IPS-NIHi7 (cell line): ENCODE results near the gene UCK1.

Experiments
- DNase-seq: peaks from one replicate; pipeline ENCODE4 v3.0.0; 2012; ENCODE audit warnings: mixed read lengths; ENCODE audit errors: extremely low spot score

UCK1 gene

GRCh38 chr9:131530920-131531832 is at the start of gene UCK1:
Gene UCK1 (minus strand): TSS chr9:131531263. CDS start chr9:131531174, 89 bp downstream.
- peak; percentile 99 for DNase-seq

DNA sequence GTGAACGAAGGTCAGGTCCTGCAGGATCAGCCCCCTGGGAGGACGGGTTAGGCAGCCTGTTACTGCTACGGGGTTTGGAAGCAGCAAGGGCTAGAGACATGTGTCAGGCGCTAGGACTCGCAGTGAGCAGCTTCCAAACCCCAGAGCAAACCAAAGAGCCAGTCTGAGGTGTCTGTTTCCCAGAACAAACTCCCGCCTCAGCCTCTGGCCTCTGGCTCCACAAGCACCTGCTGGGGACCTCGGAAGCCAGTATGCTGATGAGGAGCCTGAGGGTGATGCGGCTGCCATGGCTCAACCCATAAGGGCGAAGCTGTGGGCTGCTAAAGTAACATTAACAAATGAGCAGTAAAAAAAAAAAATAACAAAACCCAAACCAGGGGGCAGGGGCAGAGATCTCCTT is 49.3 kb upstream of the UCK1 start:
- no peak for DNase-seq

GRCh38 chr9:131579789-131580211 is 48.7 kb upstream of the UCK1 start:
- no peak for DNase-seq

DNA sequence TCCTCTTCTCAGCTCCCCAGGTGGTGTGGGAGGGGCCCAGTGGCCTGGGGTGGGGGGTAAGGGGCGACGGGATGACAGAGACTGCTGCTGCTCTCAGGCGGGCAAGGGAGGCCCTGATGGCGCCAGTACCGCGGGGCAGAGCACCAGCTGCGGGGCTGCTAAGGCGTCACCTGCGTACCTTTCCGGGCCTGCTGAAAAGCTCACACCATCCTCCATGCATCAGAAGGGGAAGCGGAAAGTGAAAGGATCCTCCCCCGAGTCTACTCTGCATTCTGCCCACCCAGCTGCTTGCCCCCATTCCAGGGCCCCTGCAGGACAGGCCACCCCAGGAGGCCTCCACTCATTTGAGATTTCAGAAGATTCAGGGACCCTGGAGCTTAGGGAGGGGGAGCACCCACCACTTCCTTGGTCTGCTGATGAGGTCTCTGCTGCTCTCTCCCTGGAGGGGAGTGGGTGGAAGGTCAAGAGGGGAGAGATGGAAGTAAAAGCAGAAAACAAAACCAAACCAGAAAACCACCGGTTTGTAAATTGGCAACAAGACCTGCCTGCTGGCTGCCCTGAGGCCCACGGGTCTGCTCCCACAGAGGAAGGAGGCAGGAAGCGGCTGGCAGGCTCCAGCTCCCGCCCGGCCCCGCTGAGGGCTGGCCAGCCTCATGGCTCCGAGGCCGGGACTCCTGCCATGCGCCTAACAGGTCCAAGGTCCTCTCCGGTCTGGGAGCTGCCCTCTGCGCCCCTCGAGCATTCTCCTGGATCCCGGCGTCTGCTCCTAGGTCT is 47.9 kb upstream of the UCK1 start:
- DNase-seq, result no peak

DNA sequence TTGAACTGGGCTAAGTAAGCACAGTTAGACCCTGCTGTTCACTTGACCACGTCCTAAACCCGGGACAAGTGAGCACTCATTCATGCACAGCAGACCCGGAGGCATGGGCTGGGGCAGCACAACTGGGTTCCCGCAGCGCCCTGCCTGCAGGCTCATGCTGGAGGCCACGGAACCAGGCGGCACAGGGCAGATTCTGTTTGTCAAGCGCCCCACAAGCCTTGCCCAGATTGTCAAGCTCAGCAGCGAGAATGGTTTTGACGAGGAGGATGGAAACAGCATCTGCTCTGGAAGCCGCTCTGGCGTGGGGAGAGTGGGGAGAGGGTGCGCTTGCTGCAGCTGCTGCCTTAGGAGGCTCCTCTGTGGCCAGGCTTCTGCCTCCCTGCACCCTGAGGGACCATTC is 47.0 kb upstream of the UCK1 start:
- no peak for DNase-seq

GRCh38 chr9:131577005-131578000 is 46.2 kb upstream of the UCK1 start:
- DNase-seq, result no peak

DNA sequence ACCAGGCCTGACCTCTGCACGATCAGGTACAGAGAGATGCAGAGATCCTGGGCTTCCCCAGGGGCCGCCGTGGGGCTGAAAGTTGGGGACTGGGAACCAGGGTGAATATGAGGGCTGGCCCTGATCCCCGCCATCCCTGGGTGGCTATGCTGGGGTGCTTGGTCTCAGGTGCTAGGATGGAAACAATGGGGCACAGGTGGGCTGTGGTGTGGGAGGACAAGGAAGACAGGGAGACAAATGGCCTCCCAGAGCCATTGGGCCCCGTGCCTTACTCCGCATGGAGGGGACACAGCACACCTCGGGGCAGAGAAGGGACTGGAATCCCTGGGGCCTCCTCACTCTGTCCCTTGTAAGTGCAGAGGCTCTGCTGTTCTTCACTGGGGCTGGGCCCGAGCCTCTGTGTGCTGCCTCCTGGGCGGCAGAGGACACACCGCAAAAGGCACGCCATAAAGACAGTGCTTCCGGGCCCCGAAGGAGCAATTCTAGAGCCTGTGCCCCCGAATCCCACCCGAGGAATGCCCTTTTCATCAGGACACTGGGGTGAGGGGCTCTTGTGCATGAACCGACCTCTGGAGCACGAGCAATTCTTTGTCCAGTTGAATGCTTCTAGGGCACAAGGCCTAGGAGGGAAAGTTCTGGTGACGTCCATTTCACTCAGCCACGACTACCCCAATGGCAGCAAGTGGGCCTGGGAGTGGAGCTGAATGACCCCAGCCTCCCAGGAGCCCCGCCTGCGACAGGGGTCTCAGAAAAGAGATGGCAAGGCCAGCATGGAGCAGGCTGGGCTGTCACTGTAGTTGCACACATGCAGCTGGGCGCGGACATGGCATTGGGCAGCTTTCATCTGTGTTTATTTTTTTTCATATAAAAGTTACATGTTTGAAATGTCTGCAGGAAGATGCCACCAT is 45.1 kb upstream of the UCK1 start:
- no peak for DNase-seq

DNA sequence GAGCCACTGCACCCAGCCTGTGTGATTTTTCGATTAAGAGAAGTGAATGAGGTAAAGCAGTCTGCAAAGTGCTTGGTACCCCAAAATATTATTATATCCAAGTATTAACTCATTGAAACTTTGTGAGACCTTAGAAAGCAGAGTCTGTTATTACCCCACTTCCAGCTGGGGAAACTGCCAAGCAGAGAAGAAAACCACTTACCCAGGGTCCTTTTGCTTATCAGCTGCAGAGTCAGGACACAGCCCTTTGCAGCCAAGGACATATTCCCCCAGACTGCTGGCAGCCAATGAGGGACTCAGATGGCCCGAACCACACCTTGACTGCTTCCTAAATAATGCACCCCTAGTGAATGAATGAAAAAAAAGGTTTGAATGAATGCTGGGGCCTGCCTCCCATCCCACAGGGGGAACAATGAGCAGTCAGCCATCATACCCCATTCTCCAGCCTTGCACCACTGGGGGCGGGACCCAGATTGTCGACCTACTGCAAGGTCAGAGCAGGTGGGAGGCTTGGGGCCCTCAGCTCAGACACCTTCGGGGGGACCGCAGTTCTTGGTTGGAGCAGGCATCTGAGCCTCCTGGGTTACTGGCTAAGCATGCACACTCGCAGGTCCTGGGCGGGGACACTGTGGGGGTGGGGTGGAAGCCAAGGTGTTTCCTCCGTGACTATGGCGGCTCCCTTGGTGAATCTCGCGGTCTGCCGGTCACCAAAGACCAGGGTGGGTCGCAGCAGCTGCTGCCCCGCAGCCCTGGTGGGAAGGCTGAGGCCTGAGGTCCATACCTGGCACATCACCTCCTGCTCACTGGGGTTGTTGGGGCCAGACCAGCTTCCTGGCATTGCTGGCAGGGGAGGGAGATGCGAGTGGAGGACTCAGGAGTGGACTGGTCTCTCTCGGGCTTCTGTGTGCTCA is 43.9 kb upstream of the UCK1 start:
- no peak for DNase-seq

GRCh38 chr9:131567910-131568309 is 36.8 kb upstream of the UCK1 start:
- DNase-seq, result peak; percentile 7

GRCh38 chr9:131566158-131566557 is 35.1 kb upstream of the UCK1 start:
- DNase-seq, result no peak

- DNase-seq, result no peak
These were observed 34.3 kb upstream of the UCK1 start for GRCh38 chr9:131565369-131565768.

- DNase-seq, result peak; percentile 48
These were observed 31.2 kb upstream of the UCK1 start for GRCh38 chr9:131562032-131562959.

DNA sequence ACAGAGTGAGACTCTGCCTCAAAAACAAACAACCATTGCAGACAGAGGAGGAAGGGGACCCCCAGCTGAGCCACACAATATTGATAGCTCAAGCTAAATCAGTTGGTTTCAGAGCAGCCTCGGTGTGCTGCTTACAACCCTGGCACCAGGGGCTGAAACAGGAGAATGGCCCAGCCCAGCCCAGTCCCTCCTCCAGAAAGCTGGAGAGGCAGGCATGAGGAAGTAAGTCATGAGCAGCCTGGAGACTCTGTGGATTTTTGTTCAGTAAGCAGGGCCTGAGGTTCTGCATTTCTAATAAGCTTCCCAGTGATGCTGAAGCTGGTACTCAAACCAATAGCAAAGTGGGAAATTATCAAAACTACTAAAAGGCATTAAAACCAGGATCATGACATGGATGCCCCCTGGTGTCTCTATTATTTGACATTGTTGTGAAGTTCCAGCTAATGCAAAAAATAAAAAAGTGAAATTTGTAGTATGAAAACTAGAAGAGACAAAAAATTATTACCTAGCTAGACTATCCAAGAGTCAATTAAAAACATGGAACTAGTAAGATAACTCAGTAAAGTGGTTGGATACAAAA is 28.4 kb upstream of the UCK1 start:
- peak; percentile 7 for DNase-seq

DNA sequence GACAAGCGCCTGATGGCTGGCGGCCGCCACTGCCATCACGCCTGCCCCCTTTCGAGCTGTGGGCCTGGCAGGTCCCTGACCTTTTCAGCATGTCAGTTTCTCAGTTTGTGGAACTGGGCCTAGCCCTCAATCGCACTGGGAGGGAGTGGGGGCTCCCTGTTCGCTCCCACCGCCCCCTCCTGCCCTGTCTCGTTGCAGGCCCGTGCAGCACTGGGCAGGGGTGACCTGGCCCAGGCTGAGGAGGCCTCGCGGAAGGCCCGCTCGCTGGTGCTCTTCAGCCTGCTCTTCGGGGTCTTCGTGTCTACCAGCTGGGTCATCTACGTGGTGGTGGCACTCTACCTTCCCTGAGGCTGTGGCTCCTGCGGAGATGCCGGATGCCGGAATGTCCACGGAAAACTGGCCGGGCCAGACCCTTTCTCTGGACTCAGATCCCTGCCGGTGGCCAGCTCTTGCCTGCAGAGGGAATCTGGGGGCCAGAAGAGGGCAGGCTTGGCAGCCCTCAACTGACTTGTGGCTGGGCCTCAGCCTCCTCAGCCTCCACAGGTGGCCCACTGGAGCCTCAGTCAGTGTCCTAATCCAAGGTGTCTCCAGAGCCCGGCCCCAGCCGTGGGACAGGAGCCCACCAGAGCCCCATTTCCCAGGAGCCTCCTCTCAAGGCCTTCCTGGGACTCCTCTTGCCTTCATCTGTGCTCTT is 26.9 kb upstream of the UCK1 start:
- peak; percentile 28 for DNase-seq

GRCh38 chr9:131555841-131556673 is 25.0 kb upstream of the UCK1 start:
- DNase-seq, result no peak

DNA sequence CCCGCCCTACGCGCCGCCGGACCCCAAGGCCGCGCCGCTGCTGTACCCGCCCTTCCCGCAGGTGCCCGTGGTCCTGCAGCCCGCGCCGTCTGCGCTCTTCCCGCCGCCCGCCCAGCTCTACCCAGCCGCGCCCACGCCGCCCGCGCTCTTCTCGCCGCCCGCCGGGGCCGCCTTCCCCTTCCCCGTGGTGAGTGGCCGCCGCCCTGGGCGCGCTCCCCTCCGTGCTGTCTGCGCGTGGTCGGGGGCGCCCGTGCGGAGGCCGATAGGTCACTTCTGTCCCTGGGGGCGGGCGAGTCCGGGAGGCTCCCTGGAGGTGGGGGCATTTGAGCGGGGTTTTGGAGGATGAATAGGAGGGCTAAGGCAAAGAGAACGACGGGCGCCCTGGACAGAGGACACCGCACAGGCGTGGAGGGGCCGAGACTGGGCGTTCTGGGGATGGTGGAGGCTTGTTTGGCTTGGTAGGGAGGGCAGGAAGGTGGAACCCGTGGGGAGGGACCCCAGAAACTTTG is 23.8 kb upstream of the UCK1 start:
- DNase-seq, result no peak
